ENCODE data around the gene ING5.

Gene ING5

GRCh38 chr2:241777686-241778627, 76.1 kb downstream of the ING5 start:
- TF ChIP-seq EZH2 (IDR thresholded peaks at IDR 0.05; ENCODE audit: borderline replicate concordance, low read length), result no peak
- TF ChIP-seq CTCF (IDR thresholded peaks at IDR 0.05; ENCODE audit: low read length), result no peak
- no peak overlapping the region for H3K9ac ChIP-seq (ENCODE audit: low read length)

More at GRCh38 chr2:241777686-241778627, 76.1 kb downstream of the ING5 start:
- H3F3A ChIP-seq (ENCODE audit: insufficient read depth, low read length), result no peaks in the 10 kb centered on the region
- H3K9me2 ChIP-seq (ENCODE audit: low read depth, low read length), result no peaks in the 10 kb centered on the region
- no peaks in the 10 kb centered on the region; the same call in 1 of the 2 replicates for H3K36me3 ChIP-seq (ENCODE audit: insufficient read depth, low read length)
- H2AFZ ChIP-seq (ENCODE audit: low read length), result no peak overlapping the region
- H4K20me1 ChIP-seq (ENCODE audit: insufficient read depth, low read length), result no peaks in the 10 kb centered on the region
- H3K4me3 ChIP-seq (ENCODE audit: low read depth, low read length, poor library complexity, severe bottlenecking), result no peak overlapping the region
- H3K27ac ChIP-seq (ENCODE audit: low read depth, low read length, poor library complexity, severe bottlenecking), result no peak overlapping the region
- no peaks in the 10 kb centered on the region for H3K4me1 ChIP-seq (ENCODE audit: insufficient read depth, low read length, severe bottlenecking)
- no peak overlapping the region for H3K4me2 ChIP-seq (ENCODE audit: low read length)
- H3K79me2 ChIP-seq (ENCODE audit: insufficient read depth, low read length), result no peaks in the 10 kb centered on the region
- no peaks in the 10 kb centered on the region; the same call in none of the 2 replicates for H3K27me3 ChIP-seq (ENCODE audit: insufficient read depth, low read length)
- peaks cover 10% of the 10 kb centered on the region; the same call in 1 of the 2 replicates for H3K9me3 ChIP-seq (ENCODE audit: low read length)
